ENCODE measurements around the gene CTXN3. TPM values are rescaled to one million over a fixed set of nuclear protein-coding genes. Genes with fewer than 3 reads are reported as not detected.

Gene CTXN3
- total RNA-seq, 1 donor from 2014 or later = not detected

DNA sequence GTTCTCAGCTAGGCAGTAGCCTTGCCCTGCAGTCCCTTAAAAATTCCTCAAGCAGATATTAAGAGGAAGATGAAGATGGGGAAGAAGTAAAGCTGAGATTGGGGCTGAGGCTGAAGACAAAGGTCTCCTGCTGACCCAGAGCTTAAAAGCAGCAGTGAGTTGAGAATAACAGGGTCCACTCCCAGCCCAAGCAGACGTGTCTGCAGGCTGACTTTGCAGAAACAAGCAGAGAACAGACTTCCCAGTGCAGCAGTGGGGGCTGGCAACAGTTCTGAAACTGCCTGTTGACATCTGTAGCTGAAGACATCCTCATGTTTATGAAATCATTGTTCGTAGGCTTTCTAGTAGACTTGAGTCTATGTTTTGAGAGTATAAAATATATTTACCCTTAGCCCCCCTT lies 1.1 kb downstream of the CTXN3 start:
- Mint-ChIP-seq H3K4me3 (ENCODE audit: low read depth) (no peak overlapping the region), H3K27ac (no peak overlapping the region), H3K36me3 (ENCODE audit: insufficient read depth) (no peaks in the 10 kb centered on the region), H3K9me3 (ENCODE audit: low read depth) (no peaks in the 10 kb centered on the region), H3K27me3 (peaks cover 10% of the 10 kb centered on the region), H3K4me1 (ENCODE audit: low read depth) (peaks cover 41% of the 10 kb centered on the region)
- TF ChIP-seq, protein P1, sequence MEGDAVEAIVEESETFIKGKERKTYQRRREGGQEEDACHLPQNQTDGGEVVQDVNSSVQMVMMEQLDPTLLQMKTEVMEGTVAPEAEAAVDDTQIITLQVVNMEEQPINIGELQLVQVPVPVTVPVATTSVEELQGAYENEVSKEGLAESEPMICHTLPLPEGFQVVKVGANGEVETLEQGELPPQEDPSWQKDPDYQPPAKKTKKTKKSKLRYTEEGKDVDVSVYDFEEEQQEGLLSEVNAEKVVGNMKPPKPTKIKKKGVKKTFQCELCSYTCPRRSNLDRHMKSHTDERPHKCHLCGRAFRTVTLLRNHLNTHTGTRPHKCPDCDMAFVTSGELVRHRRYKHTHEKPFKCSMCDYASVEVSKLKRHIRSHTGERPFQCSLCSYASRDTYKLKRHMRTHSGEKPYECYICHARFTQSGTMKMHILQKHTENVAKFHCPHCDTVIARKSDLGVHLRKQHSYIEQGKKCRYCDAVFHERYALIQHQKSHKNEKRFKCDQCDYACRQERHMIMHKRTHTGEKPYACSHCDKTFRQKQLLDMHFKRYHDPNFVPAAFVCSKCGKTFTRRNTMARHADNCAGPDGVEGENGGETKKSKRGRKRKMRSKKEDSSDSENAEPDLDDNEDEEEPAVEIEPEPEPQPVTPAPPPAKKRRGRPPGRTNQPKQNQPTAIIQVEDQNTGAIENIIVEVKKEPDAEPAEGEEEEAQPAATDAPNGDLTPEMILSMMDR (IDR thresholded peaks at IDR 0.05; ENCODE audit: unreplicated experiment) = no peak
- no peak for DNase-seq (ENCODE audit: low spot score, unreplicated experiment)

DNA sequence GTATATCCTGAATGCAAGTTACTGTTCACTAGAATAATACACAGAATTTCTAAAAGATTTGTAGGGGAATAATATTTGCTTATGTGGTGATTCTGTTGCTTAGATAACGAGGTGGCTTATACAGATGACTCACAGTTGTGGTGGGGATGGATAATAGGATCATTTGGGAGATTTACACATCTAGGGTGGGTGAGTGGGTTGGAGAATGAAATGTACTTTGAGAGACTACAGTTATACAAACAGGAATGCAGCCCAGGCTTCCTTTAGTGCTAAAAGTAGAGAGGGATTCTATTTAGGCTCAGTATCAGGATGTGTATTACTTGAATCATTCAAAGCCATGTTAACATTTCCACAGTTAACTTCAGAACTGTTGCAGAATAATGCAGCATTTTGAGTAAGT lies 1.8 kb downstream of the CTXN3 start:
- no peak overlapping the region for H3K4me3 Mint-ChIP-seq (ENCODE audit: low read depth)
- peaks cover 37% of the 10 kb centered on the region for H3K4me1 Mint-ChIP-seq (ENCODE audit: low read depth)
- no peaks in the 10 kb centered on the region for H3K9me3 Mint-ChIP-seq (ENCODE audit: low read depth)
- no peak for DNase-seq (ENCODE audit: low spot score, unreplicated experiment)
- H3K36me3 Mint-ChIP-seq (ENCODE audit: insufficient read depth) = no peaks in the 10 kb centered on the region
- TF ChIP-seq, protein P1 (IDR thresholded peaks at IDR 0.05; ENCODE audit: unreplicated experiment) = no peak
- H3K27ac Mint-ChIP-seq = no peak overlapping the region
- peaks cover 10% of the 10 kb centered on the region for H3K27me3 Mint-ChIP-seq

DNA sequence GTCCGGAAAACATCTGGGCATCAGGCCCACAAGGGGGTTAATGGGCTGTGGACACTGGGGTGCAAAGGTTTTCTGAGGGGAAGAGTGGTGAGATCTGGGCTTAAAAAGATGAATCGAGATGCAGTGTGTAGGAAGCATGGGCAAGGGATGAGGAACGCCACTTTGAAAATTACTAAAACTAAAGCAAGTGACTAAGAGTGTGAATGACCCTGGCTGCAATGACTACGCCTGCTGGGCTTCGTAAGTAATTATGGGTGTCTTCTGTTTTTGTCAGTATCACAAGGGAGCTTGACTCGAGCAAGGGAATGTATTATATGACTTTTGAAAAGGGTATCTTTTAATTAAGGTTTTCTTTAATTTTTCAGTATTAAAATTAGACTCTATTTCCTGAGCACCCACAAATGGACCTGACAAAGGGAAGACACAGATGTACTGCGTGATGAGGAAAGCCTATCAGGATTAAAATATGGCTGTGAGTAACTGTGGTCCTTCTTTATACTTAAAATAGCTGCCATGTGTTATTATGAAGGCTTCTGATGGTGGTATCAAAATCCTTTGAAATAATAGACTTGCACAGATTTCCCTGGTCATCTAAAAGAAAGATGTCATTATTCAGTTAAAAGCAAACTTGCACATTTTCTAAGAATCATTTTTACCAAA lies 4.2 kb downstream of the CTXN3 start:
- Mint-ChIP-seq H3K27ac (no peak overlapping the region), H3K36me3 (ENCODE audit: insufficient read depth) (no peaks in the 10 kb centered on the region), H3K4me1 (ENCODE audit: low read depth) (peaks cover 25% of the 10 kb centered on the region), H3K9me3 (ENCODE audit: low read depth) (no peaks in the 10 kb centered on the region), H3K27me3 (peaks cover 10% of the 10 kb centered on the region), H3K4me3 (ENCODE audit: low read depth) (no peak overlapping the region)
- TF ChIP-seq, protein P1 (IDR thresholded peaks at IDR 0.05; ENCODE audit: unreplicated experiment) = no peak
- DNase-seq (ENCODE audit: low spot score, unreplicated experiment) = no peak

DNA sequence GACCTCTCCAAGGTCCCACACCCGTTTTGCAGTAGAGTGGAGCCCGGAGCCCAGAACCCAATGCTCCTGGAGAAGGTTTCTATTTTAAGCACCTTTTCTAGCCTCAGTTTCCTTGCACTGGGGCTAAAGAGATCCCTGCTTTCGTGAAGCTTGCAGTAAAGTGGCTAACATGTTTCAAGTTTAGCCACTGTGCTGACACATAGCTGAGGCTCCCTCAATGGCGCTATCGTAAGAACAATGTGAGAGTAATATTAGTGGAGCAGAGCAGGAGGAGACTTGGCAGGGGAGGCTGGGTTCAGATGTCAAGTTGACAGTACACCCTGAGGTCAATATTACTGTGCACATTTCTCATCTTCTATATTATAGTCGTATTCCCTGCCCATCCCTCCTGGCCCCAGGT lies 7.9 kb downstream of the CTXN3 start:
- H3K4me1 Mint-ChIP-seq (ENCODE audit: low read depth) = peaks cover 8% of the 10 kb centered on the region
- no peak for DNase-seq (ENCODE audit: low spot score, unreplicated experiment)
- peaks cover 10% of the 10 kb centered on the region for H3K27me3 Mint-ChIP-seq
- no peak overlapping the region for H3K27ac Mint-ChIP-seq
- H3K4me3 Mint-ChIP-seq (ENCODE audit: low read depth) = no peak overlapping the region
- H3K9me3 Mint-ChIP-seq (ENCODE audit: low read depth) = no peaks in the 10 kb centered on the region
- TF ChIP-seq, protein P1 (IDR thresholded peaks at IDR 0.05; ENCODE audit: unreplicated experiment) = no peak
- H3K36me3 Mint-ChIP-seq (ENCODE audit: insufficient read depth) = no peaks in the 10 kb centered on the region

DNA sequence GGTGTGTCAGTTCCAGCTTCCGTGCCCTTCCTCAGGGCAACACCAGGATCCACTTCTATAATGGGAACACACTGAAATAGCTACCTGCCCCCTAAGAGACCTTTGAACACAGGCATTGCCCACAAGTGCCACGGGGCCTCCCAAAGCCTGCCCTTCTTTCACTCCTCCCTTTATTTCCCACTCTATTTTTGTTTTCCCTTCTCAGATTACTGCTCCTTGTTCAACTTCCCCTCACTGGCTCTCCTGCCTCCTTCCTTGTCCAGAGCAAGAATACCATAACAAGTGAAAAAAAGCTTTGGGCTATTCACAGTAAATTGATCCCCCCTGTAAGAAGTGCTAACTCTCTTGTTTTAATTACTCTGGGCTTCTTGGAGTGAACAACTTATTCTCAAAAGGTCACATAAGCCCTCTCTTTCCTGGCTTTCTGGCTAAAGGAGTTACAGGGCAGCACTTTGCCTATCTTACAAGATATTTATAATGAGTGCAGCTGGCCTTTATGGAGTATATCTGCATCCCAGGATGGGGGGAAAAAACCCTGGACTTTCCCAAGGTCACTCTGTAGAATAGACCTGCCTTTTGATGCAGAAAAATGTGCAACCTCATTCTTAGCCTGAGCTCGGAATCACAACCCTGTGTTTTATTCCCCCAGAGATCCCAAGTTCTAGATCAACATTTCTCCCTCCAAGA lies 11.3 kb downstream of the CTXN3 start:
- no peak for DNase-seq (ENCODE audit: low spot score, unreplicated experiment)

More for the DNA sequence above, 11.3 kb downstream of the CTXN3 start:
- Mint-ChIP-seq H3K27ac (peak overlapping the region; percentile 6), H3K4me1 (ENCODE audit: low read depth) (peaks cover 8% of the 10 kb centered on the region), H3K4me3 (ENCODE audit: low read depth) (no peak overlapping the region), H3K27me3 (no peaks in the 10 kb centered on the region), H3K9me3 (ENCODE audit: low read depth) (no peaks in the 10 kb centered on the region), H3K36me3 (ENCODE audit: insufficient read depth) (no peaks in the 10 kb centered on the region)
- TF ChIP-seq, protein P1 (IDR thresholded peaks at IDR 0.05; ENCODE audit: unreplicated experiment) = no peak

Measured in progenitor cell of endocrine pancreas (in vitro differentiated cells).